Measurements from ENCODE around the gene CRYBG1.
A peak's percentile ranks its signal among the peaks of the same experiment; 100 is the strongest.

Gene CRYBG1

DNA sequence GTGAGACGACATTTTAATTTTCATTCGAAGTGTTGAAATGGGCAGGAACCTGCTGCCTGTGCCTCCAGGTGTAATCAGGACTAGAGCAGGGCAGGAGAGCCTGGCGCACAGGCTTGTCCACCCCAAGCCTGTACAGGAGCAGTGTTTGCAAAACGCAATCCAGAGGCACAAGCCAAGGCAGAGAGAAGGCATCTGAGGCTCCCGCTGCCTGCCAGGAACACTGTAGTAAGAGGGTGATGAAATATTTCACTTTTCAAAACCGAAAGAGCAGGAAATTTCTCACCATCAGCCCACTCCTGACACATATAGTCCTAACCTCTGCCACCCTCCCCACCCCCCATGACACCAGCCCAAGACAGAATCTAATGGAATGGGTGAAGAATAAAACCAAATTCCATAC is 136.3 kb downstream of the CRYBG1 start:
- DNase-seq (ENCODE audit: insufficient read length, low spot score) (no peak), FAIRE-seq (no peak)
- TF ChIP-seq POU2F2 (IDR thresholded peaks at IDR 0.05; ENCODE audit: low read depth, low read length) (no peak), TAF1 (IDR thresholded peaks at IDR 0.05; ENCODE audit: low read depth, low read length) (no peak), POLR2AphosphoS5 (IDR thresholded peaks at IDR 0.05; ENCODE audit: low read depth, low read length) (no peak), POLR2A (IDR thresholded peaks at IDR 0.05; ENCODE audit: low read depth, low read length) (no peak), SPI1 (IDR thresholded peaks at IDR 0.05; ENCODE audit: low read depth, low read length) (no peak), PAX5 (IDR thresholded peaks at IDR 0.05; ENCODE audit: insufficient read depth, low read length, severe bottlenecking) (no peak)

- no peak for FAIRE-seq
- DNase-seq (ENCODE audit: insufficient read length, low spot score), result no peak
- TF ChIP-seq SPI1 (IDR thresholded peaks at IDR 0.05; ENCODE audit: low read depth, low read length), result no peak
- no peak for TF ChIP-seq POU2F2 (IDR thresholded peaks at IDR 0.05; ENCODE audit: low read depth, low read length)
- no peak for TF ChIP-seq PAX5 (IDR thresholded peaks at IDR 0.05; ENCODE audit: insufficient read depth, low read length, severe bottlenecking)
- TF ChIP-seq POLR2A (IDR thresholded peaks at IDR 0.05; ENCODE audit: low read depth, low read length), result no peak
- TF ChIP-seq POLR2AphosphoS5 (IDR thresholded peaks at IDR 0.05; ENCODE audit: low read depth, low read length), result no peak
- no peak for TF ChIP-seq TAF1 (IDR thresholded peaks at IDR 0.05; ENCODE audit: low read depth, low read length)
Observed at GRCh38 chr6:106501960-106502371, 141.4 kb downstream of the CRYBG1 start.

DNA sequence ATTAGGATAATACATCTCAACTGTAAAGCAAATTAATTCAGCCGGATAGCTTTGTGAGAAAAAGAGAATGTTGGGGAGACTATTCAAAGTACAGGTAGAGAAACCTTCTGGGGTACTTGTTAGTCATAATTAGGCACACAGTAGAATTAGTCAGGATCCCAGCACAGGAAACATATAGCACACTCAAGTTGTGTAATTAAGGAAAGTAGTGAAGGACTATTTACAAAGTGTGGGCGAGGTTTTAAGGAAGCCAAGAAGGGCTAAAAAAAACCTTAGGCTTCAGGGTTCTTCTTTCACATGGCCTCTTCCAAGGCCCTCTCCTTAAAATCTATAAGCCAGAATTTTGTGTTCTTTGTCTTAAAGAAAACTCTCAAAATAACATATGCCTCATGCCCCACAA is 142.0 kb downstream of the CRYBG1 start:
- DNase-seq (ENCODE audit: insufficient read length, low spot score) (no peak), FAIRE-seq (no peak)
- no peak for TF ChIP-seq POLR2A (IDR thresholded peaks at IDR 0.05; ENCODE audit: low read depth, low read length)
- no peak for TF ChIP-seq SPI1 (IDR thresholded peaks at IDR 0.05; ENCODE audit: low read depth, low read length)
- no peak for TF ChIP-seq POLR2AphosphoS5 (IDR thresholded peaks at IDR 0.05; ENCODE audit: low read depth, low read length)
- no peak for TF ChIP-seq PAX5 (IDR thresholded peaks at IDR 0.05; ENCODE audit: insufficient read depth, low read length, severe bottlenecking)
- TF ChIP-seq TAF1 (IDR thresholded peaks at IDR 0.05; ENCODE audit: low read depth, low read length), result no peak
- TF ChIP-seq POU2F2 (IDR thresholded peaks at IDR 0.05; ENCODE audit: low read depth, low read length), result no peak

GRCh38 chr6:106508277-106508676 is 147.8 kb downstream of the CRYBG1 start:
- no peak for DNase-seq (ENCODE audit: insufficient read length, low spot score)
- TF ChIP-seq PAX5 (IDR thresholded peaks at IDR 0.05; ENCODE audit: insufficient read depth, low read length, severe bottlenecking), result no peak
- no peak for TF ChIP-seq POLR2A (IDR thresholded peaks at IDR 0.05; ENCODE audit: low read depth, low read length)
- no peak for TF ChIP-seq TAF1 (IDR thresholded peaks at IDR 0.05; ENCODE audit: low read depth, low read length)
- TF ChIP-seq POLR2AphosphoS5 (IDR thresholded peaks at IDR 0.05; ENCODE audit: low read depth, low read length), result no peak
- TF ChIP-seq SPI1 (IDR thresholded peaks at IDR 0.05; ENCODE audit: low read depth, low read length), result no peak
- TF ChIP-seq POU2F2 (IDR thresholded peaks at IDR 0.05; ENCODE audit: low read depth, low read length), result no peak
- no peak for FAIRE-seq

GRCh38 chr6:106508834-106509233 is 148.3 kb downstream of the CRYBG1 start:
- no peak for TF ChIP-seq SPI1 (IDR thresholded peaks at IDR 0.05; ENCODE audit: low read depth, low read length)
- TF ChIP-seq POLR2AphosphoS5 (IDR thresholded peaks at IDR 0.05; ENCODE audit: low read depth, low read length), result no peak
- no peak for TF ChIP-seq TAF1 (IDR thresholded peaks at IDR 0.05; ENCODE audit: low read depth, low read length)
- no peak for TF ChIP-seq PAX5 (IDR thresholded peaks at IDR 0.05; ENCODE audit: insufficient read depth, low read length, severe bottlenecking)
- no peak for TF ChIP-seq POU2F2 (IDR thresholded peaks at IDR 0.05; ENCODE audit: low read depth, low read length)
- no peak for TF ChIP-seq POLR2A (IDR thresholded peaks at IDR 0.05; ENCODE audit: low read depth, low read length)
- DNase-seq (ENCODE audit: insufficient read length, low spot score) (no peak), FAIRE-seq (no peak)

DNA sequence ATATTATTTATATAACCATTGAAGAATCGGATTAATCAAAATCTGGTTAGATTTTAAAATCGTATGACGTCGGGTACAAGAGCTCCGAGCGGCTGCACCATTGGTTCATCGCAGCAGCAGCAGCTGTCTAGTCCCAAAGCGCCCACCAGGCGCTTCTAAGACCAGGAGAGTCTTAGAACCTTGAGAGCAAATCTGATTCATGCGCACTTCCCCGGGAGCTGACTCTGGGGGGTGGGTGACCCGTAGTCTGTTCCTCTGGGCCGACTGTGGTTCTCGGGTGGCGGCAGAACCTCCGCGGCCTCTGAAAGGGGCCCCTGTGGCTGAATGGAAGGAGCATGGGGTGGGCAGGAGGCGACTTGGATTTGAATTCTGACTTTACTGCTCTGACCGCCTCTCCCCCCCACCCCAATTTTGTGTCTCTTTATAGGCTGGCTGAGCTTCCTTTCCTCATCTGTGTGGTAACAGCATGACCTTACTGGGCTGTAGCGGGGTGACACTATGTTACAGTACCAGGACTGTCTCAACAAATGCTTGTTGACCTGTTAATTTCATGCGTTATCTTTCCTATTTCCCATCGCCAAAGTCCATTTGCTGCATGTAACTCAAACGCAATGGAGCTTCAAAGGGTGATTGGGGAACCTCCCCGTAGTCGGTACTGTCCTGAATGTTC is 149.0 kb downstream of the CRYBG1 start:
- DNase-seq (ENCODE audit: insufficient read length, low spot score) (peak; percentile 10), FAIRE-seq (peak; percentile 71)
- TF ChIP-seq TAF1 (IDR thresholded peaks at IDR 0.05; ENCODE audit: low read depth, low read length) (no peak), SPI1 (IDR thresholded peaks at IDR 0.05; ENCODE audit: low read depth, low read length) (0 out of 2 replicates have a peak, but pooled peaks have one; percentile 9)

- TF ChIP-seq POU2F2 (IDR thresholded peaks at IDR 0.05; ENCODE audit: low read depth, low read length) (no peak), TAF1 (IDR thresholded peaks at IDR 0.05; ENCODE audit: low read depth, low read length) (no peak), POLR2A (IDR thresholded peaks at IDR 0.05; ENCODE audit: low read depth, low read length) (no peak), POLR2AphosphoS5 (IDR thresholded peaks at IDR 0.05; ENCODE audit: low read depth, low read length) (no peak), PAX5 (IDR thresholded peaks at IDR 0.05; ENCODE audit: insufficient read depth, low read length, severe bottlenecking) (no peak), SPI1 (IDR thresholded peaks at IDR 0.05; ENCODE audit: low read depth, low read length) (no peak)
- FAIRE-seq (peak; percentile 61), DNase-seq (ENCODE audit: insufficient read length, low spot score) (peak; percentile 44)
Observed at GRCh38 chr6:106510090-106510970, 149.8 kb downstream of the CRYBG1 start.

- FAIRE-seq, result no peak
- TF ChIP-seq POLR2A (IDR thresholded peaks at IDR 0.05; ENCODE audit: low read depth, low read length), result no peak
- TF ChIP-seq TAF1 (IDR thresholded peaks at IDR 0.05; ENCODE audit: low read depth, low read length), result no peak
Observed at GRCh38 chr6:106511288-106512047, 151.0 kb downstream of the CRYBG1 start.

More at GRCh38 chr6:106511288-106512047, 151.0 kb downstream of the CRYBG1 start:
- peak; percentile 32 for DNase-seq (ENCODE audit: insufficient read length, low spot score)
